HPDE6-E6E7 (cell line): ENCODE results near the gene LLGL1.

Source experiments
- DNase-seq: peaks from one replicate; pipeline ENCODE4 v3.0.0; 2011; ENCODE audit warnings: missing footprints; ENCODE audit errors: extremely low spot score

LLGL1 gene

DNA sequence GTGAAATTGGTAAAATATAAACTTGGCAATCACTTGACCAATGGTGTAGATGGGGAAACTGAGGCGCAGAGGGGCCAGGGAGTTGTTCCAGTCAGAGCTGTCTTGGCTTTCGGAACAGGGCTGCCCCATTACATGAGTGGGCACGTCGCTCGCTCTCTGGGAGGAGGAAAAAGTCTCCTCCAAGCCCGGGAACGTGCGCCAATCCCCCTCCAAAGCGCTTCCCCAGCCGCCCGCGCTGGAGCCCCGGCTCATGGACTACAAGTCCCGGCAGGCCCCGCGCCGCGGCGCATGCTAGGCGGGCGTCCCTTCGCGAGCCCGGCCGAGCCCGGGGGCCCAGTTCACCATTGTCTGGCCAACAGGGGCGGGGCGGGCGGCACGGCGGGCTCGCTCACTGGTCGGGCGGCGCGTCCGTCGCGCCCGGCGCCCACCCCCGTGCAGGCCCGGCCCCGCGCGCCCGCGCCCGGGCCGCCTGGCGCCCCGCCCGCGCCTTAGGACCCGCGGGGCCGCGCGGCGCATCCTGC, at the start of gene LLGL1:
Gene LLGL1, plus strand, starts transcription at position 515 of the 521 bp plus-strand sequence. CDS start 48 bp downstream, outside the sequence.
- DNase-seq: peak; percentile 98

DNA sequence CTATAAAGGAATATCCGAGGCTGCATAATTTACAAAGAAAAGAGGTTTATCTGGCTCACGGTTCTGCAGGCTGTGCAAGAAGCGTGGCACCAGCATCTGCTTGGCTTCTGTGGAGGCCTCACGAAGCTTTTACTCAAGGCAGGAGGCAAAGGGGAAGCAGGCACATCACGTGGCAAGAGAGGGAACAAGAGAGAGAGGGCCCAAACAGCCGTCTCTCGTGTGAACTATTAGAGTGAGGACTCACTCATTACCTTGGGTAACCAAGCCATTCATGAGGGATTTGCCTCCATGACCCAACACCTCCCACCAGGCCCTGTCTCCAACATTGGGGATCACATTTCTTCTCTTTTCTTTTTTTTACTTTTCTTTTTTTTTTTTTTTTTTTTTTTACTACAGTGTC, 49.3 kb upstream of the LLGL1 start:
- no peak for DNase-seq

DNA sequence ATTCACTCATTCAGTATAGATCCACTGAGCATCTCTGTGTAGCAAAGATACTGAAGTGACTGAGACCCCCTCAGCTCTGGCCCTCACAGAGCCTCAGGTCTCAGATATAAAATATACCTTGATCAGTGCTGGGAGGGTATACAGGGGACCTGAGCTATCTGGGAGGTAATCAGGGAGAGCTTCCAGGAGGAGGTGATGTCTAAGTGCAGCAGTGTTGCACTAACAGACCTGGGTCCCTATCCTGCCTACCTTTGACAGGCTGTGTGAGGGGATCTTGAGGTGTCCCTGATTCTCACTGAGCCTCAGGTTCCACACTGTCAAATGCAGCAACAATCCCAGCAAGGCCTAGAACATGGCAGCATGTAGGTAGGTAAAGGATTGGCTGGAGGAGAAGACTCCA, 48.3 kb upstream of the LLGL1 start:
- DNase-seq: no peak

DNA sequence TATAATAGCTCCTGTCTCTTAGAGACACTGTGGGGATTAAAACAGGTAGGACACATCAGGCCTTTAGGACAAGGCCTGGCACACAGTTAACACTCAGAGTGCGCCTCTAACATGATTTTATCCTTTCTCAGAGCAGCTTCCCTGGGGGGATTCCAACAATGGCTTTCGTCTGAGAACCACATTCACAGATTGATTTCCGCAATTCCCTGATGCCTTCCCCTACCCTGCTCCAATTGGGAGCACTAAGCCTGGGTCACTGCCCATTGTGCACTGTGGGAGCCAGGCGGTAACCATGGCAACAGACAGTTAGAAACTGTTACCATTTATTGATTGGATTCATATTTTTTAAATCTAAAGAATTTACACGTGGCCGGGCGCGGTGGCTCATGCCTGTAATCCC, 47.7 kb upstream of the LLGL1 start:
- no peak for DNase-seq

DNA sequence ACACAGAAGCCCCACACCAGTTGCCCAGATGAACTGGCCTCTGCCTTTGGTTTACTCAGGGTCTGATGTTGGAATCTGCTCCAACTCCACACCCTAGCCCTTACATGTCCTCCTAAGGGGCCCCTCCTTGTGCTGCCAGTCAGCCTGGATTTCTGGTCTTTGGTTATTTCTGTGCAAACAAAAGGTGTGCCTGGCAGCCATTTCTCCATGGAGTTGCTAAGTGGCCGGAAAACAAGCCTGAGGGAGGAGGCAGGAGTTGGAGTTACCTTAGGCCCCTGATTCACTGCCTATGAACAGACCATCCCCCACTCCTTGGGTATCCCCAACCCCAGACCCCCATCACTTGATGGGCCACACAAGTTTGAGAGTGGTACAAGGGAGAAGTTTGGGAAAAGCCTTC, 46.2 kb upstream of the LLGL1 start:
- DNase-seq: no peak

DNA sequence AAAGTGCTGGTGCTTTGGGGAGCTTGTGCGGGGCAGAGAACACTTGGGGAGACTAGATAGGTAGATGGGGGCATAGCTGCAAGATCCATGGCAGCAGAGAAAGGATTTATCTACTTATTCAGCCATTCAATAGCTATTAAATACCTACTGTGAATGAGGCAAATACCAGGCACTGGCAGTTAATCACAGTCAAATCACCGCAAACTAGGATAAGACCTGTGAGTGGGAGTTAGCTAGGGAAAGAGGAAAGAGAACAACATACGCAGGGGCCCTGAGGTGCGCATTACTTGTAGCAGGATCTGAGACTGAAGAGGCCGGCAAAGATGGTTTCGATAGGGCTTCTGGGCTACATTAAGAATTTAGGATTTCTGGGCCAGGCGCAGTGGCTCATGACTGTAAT, 45.6 kb upstream of the LLGL1 start:
- DNase-seq: no peak

DNA sequence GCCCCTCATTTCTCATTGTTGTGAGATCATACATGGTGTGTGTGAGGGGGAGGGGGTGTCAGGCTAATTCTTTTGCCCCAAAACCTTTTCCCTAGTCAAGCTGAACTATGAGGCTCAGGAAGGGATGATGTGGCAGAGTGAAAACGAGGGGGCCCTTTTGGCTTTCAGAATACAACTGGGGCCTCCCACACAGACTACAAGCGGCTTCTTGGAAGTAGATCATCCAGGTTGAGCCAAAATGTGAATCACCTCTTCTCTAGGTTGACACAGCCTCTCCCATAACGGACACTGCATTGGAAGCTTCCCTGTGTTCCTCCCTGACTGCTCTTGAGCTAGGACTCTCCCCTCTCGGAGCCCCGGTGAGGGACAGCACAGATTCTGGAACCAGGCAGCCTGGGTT, 44.1 kb upstream of the LLGL1 start:
- DNase-seq: no peak

DNA sequence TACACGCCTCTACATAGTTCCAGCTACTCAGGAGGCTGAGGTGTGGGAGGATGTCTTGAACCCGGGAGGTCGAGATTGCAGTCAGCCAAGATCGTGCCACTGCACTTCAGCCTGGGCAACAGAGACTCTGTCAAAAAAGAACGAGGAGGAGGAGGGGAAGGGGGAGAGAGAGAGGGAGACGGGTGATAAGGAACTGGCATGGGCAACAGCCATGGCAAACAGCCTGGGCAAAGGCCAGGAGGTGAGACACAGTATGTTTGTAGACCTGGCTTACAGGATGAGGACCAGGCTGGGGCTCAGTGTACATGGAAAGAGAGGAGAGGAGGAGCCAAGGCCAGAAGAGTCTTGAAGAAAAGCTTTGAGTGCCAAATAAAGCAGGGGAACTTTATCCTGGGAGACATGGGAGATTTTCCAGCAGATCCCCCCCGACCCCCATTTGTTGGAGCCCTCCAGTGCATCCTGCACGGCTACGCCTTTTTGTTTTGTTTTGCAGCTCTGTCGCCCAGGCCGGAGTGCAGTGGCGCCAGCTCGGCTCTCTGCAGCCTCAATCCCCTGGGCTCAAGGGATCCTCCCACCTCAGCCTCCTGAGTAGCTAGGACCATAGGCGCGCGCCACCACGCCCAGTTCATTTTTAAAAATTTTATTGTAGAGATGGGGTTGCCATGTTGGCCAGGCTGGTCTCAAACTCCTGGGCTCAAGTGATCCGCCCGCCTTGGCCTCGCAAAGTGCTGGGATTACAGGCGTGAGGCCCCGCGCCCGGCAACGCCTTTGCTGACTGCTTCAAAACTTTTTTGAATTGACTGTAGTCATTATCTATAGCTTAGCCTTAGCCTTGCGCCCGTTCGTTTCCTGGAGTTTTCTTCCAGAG, 43.1 kb upstream of the LLGL1 start:
- no peak for DNase-seq

DNA sequence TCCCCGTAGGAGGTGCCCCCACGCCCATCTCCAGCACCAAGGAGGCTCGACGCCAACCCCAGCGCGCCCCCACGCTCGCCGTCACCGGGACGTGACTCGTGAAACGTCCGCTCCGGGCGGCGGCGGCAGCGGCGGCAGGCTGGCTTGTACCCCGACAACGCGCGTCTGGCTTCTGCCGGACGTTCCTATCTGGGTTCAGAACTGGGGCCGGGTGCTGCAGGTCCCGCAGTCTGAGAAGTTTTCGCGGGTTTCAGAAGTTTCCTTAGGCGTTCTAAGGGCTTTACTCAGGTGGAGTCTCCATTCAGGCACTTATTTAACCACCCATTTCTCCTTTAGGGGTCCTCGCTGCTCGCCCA, 42.5 kb upstream of the LLGL1 start:
- DNase-seq: no peak

DNA sequence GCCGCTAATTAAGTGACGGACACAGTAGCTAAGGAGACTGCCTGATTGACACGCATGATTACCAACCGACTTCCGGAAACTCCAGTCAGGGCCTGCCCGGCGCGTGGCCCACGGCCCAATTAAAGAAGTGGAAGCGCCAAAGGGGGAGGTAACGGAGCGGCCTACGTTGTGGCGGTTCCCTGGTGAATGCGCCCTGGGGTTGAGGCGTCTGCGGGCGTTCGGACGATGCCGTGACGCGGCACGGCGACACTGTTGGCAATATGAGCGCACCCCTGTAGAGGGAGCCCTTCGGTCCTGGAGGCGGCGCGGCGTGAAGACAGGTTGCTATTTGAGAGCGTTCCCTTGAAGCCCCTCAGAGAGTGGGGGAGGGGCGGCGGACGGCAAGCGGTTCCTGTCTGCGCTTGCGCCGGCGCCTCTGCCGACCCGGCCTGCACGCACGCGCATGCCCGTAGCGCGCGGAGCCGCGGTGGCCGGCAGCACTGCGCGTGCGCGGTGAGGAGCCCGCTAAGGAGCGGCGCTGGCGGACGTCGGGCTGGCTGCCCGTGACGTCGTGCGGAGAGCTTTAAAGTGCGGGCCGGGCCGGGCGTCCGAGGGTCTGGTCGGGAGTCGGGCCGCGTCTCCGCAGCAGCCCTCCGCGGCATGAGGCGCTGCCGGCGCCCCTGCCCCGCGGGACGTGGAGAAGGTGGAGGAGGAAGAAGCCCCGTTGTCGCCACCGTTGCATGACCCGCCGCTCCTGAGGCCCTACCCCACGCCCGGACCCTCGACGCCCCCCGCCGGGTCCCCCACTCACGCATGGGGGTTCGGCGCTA, 41.9 kb upstream of the LLGL1 start, which contains the start of gene ALKBH5:
Gene ALKBH5, plus strand, starts transcription at position 495 of the 809 bp plus-strand sequence. CDS start 416 bp downstream, outside the sequence.
- peak; percentile 98 for DNase-seq

DNA sequence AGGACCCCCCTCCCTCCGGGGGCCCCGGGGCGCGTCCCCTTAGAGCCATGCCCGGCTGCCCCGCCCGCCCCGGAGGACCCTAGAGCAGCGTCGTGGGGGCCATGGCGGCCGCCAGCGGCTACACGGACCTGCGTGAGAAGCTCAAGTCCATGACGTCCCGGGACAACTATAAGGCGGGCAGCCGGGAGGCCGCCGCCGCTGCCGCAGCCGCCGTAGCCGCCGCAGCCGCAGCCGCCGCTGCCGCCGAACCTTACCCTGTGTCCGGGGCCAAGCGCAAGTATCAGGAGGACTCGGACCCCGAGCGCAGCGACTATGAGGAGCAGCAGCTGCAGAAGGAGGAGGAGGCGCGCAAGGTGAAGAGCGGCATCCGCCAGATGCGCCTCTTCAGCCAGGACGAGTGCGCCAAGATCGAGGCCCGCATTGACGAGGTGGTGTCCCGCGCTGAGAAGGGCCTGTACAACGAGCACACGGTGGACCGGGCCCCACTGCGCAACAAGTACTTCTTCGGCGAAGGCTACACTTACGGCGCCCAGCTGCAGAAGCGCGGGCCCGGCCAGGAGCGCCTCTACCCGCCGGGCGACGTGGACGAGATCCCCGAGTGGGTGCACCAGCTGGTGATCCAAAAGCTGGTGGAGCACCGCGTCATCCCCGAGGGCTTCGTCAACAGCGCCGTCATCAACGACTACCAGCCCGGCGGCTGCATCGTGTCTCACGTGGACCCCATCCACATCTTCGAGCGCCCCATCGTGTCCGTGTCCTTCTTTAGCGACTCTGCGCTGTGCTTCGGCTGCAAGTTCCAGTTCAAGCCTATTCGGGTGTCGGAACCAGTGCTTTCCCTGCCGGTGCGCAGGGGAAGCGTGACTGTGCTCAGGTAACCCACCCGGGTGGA, 41.0 kb upstream of the LLGL1 start:
- DNase-seq: no peak

DNA sequence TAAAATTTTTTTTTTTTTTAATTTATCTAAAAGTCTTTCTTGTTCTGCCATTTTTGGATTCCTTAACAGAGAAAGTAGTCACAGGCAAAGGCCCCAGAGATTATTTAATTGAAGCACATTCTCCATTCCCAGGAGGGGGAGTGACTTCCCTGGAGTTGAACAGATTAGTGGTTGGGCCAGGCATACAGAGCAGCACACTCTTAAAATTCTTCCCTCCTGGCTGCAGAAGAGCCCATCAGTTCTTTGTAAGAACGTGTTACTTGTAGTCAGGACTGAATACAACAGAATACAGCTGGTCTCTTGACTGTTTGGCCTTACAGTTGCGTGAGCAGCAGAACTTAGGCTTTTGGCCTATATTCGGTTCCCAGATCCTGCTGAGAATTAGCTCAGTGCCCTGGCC, 40.0 kb upstream of the LLGL1 start:
- DNase-seq: no peak

DNA sequence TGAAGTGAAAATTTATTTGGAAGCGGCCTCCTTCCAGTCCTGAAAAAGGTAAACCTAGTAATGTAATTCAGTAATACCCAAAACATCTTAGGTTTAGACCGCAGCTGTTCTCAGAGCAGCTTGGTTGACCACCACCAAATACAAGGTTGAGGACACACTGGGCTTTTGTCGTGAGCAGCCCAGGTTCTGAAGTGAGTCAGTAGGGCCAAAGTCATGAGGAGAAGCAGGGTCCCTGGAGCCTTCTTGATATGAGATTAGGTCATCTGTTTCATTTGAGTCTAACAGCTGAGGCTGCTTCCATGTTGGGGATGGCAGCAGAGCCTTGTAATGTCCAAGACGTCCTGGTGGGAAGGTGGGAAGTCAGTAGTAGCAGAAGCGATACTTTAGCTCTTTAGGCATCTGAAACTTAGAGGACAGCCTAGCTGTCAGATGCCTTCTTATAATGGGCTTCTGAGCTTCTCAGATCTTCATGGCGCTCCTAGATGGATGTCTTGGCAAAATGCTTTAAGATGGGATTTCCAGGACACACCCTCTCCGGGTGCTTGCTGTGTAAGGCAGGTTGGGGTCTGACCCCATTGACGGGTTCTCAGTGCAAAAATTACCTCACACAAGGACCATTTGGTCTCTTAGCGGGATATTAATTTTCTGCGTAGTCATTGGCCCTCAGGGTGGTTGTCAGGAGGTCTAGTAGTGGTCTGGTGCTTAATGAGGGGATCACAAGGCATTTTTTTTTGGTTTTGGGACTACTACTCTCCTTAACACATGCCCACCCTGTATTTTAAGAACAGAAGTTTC, 39.4 kb upstream of the LLGL1 start:
- DNase-seq: no peak

DNA sequence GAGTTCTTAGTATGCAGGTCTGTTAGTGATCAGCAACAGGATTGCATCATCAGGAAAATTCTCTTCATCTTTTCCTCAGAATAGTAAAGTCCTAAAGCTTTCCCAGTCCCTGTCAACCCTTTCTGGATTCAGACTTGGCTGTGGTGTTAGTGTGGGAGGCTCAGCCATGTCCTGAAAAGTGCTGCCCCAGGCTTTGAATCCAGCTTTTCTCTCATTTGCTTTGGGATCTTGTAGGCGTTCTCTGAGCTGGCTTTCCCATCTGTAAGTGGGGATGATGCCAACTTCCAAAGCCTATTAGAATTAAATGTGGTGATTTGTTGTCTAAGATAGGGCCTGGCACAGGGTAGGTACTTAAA, 38.8 kb upstream of the LLGL1 start:
- DNase-seq: no peak

DNA sequence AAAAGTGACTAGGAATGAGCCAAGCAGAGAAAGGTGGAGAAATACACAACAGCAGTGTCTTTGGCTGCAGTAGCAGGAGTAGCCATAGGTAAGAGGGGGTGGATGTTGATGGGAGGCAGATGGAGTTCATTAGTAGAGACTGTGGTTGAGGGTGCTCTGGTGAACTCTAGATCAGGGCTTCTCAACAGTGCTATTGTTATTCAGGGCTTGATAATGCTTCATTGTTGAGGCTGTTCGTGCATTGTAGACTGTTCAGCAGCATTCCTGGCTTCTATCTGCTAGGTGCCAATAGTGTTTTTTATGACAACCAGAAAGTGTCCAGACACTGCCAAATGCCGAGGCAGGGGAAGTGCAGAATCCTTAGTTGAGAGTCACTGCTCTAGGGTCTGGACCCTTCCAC, 38.2 kb upstream of the LLGL1 start:
- no peak for DNase-seq

DNA sequence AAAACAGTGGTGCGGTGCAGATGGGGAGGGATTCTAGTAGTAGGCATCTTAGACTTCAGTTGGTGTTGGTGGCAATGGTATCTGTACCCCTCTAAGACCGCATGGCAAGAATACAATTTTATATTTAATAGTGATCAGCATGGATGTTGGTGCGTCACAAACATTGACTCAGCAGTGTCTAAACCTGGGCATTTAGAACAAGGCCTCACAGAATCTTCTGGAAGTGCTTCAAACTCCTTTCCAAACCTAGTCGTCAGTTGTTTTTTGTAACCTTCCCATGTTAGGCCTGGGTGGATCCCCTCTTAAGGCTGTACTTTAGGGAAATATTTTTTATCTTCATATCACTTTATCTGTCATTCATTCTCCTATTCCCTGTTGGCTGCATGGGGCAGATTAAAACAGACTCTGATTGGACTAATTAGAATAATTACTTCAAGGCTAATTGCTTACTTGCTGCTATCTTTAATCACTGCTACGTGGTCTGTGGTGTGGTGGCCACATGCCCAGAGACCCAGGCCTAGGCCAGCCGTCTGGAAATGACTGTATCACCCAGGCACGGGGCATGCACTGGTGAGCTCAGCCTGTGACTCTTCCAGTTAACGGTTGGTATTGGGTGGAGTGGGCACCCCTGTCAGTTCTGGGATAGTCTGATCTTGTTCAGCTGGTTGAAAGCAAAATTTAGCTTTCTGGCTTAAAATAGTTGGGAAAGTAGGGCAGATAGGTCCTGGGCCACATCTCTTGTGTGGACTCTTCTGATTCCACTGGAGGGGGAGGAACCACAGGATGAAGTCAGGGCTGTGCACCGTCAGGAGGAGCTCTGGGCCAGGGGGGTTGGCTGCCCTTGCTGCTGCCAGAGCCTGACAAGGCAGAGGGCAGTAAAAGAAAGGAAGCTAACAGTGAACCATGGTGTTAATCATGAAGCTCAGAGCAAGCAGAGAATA, 37.3 kb upstream of the LLGL1 start:
- DNase-seq: no peak

DNA sequence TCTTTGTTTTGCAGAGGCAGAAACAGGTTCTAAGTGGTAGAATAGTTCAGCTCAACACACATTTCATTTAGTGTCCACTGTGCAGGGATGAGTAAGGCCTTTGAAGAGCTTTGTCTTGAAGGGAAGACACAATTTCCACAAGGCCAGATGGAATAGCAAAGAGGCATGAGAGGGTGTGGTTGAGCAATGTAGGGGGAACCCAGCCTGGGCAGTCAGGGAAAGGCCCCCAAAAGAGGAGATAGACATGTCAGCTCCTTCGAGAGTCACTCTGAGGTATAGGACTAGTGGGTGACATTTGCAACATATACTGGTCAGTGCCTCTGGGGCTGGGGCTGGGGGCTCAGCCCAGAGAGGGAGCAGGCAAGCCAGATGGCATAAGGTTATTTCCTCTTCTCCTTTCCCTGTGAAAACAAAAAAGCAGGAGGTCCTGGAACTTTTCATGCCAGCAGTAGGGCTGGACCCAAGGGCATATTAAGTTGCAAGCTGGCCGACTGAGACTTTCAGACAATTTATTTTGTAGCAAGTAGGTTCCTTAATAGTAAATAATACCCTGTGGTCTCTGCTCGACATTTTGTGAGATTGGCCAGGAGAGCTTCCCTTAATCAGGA, 34.7 kb upstream of the LLGL1 start:
- DNase-seq: no peak

DNA sequence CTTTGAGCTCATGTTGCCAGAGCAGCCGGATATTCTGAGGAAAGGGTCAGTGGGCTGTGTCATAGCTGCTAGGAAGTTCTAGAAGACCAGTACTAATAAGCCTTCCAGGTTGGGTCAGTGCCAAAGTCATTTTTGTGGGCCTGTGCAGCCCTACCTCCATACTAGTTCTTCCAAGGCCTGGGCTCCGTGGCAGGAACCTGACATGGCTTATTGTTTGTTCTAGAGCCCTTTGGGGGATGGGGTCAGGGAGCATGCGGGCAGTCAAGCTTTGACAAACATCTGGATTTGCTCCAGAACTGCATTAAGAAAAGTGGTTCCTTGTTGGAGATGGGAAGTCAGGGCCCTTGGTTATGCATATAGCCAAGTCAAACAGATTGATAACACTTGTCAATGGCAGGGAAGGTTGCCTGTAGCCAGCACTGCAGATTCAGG, 34.2 kb upstream of the LLGL1 start:
- no peak for DNase-seq

DNA sequence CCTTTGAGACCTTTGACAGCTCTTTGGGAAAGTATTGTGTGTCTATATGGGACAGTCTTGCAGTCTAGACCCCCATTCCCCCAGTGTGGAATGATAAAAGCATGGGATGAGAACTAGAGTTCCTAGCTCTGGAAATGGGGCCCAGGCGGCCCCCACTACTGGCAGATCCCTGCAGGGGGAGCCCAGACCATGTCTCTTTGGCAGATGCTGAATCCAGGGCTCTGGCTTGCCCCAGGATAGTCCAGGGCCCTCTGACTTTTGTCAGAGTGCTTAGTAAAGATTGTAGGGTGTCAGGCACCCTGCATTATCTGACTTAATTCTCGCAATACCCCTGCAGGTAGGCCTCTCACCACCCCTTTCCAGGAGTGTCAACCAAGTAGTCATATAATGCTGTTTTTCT, 33.5 kb upstream of the LLGL1 start:
- DNase-seq: no peak
